ENCODE data around the gene FRG1. TPM values are rescaled to one million over a fixed set of nuclear protein-coding genes. Genes with fewer than 3 reads are reported as not detected.
"Not testable (repeated sequence)": the region's sequence is repeated elsewhere in the genome, so short reads cannot be mapped to it uniquely, and the experiment has no call there.

The FRG1 gene
- polyA plus RNA-seq, 1 donor from 2014 or later: 104 TPM

DNA sequence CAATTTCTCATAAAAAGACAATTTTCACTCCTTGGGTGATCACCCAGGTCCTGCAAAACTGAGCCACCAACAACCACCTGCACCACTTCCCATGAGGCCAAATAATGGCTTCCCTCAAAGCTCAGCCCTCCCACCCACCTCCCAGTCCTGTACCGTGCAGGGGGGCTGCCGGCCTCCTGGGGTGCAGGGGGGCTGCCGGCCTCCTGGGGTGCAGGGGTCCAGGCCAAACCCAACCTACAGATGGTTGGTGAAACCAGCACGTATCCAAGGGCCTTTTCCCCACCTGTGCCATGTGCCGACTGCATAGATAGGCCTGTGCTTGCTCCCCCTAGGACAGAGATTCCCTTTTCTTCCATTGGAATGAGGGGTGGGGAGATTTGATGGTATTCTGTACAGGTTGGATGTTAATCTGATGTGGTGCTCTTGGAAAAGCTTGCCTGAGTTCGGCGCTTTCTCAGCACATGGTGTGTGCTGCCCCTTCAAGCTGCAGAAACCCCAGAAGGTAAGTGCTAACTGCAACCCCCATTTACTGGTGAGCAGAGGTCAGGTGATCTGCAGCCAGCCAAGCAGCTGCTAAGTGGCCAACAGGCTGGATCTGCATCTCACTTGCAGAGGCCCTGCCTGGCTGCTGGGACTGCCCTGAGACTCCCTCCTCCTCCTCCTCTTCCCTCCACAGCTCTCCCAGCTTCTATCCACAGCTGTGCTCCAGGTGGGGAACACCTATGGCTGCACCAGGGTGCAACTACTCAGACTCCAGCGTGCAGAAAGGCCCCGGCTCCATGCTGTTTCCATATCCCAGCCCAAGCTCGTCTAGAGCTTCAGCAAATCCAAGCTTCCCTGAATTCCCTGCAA is 38.8 kb downstream of the FRG1 start:
- no peak overlapping the region for H3K4me2 ChIP-seq (ENCODE audit: low read length)
- H3K27me3 ChIP-seq (ENCODE audit: insufficient read depth, low read depth, low read length): no peaks in the 10 kb centered on the region
- no peak overlapping the region for H3K4me3 ChIP-seq (ENCODE audit: low read length)
- TF ChIP-seq REST (IDR thresholded peaks at IDR 0.05; ENCODE audit: borderline replicate concordance) (no peak), SMC3 (conservative IDR thresholded peaks at IDR 0.05; ENCODE audit: poor library complexity) (no peak), EP300 (conservative IDR thresholded peaks at IDR 0.05; ENCODE audit: poor library complexity, severe bottlenecking) (no peak), RAD21 (conservative IDR thresholded peaks at IDR 0.05) (no peak), MXI1 (conservative IDR thresholded peaks at IDR 0.05; ENCODE audit: poor library complexity, severe bottlenecking) (no peak), EZH2 (IDR thresholded peaks at IDR 0.05; ENCODE audit: borderline replicate concordance, insufficient read depth, low read length, poor library complexity, severe bottlenecking) (no peak), POLR2AphosphoS5 (IDR thresholded peaks at IDR 0.05) (no peak), TAF1 (IDR thresholded peaks at IDR 0.05; ENCODE audit: low read depth) (no peak)
- TF ChIP-seq, protein P1, sequence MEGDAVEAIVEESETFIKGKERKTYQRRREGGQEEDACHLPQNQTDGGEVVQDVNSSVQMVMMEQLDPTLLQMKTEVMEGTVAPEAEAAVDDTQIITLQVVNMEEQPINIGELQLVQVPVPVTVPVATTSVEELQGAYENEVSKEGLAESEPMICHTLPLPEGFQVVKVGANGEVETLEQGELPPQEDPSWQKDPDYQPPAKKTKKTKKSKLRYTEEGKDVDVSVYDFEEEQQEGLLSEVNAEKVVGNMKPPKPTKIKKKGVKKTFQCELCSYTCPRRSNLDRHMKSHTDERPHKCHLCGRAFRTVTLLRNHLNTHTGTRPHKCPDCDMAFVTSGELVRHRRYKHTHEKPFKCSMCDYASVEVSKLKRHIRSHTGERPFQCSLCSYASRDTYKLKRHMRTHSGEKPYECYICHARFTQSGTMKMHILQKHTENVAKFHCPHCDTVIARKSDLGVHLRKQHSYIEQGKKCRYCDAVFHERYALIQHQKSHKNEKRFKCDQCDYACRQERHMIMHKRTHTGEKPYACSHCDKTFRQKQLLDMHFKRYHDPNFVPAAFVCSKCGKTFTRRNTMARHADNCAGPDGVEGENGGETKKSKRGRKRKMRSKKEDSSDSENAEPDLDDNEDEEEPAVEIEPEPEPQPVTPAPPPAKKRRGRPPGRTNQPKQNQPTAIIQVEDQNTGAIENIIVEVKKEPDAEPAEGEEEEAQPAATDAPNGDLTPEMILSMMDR (IDR thresholded peaks at IDR 0.05; ENCODE audit: poor library complexity, severe bottlenecking): no peak
- no peak overlapping the region for H3K9ac ChIP-seq (ENCODE audit: low read length)
- no peak overlapping the region for H2AFZ ChIP-seq (ENCODE audit: low read depth, low read length)
- no peaks in the 10 kb centered on the region for H3K9me3 ChIP-seq (ENCODE audit: low read length)
- H3F3A ChIP-seq (ENCODE audit: insufficient read depth, low read length, poor library complexity, severe bottlenecking): no peaks in the 10 kb centered on the region
- H3K27ac ChIP-seq (ENCODE audit: low read length): no peak overlapping the region
- no peaks in the 10 kb centered on the region for H3K79me2 ChIP-seq (replicated peaks; ENCODE audit: insufficient read depth, low read length)
- no peaks in the 10 kb centered on the region for H3K36me3 ChIP-seq (ENCODE audit: insufficient read depth, low read length)
- H4K20me1 ChIP-seq (ENCODE audit: insufficient read depth): no peaks in the 10 kb centered on the region
- no peaks in the 10 kb centered on the region for H3K9me2 ChIP-seq (ENCODE audit: insufficient read depth, low read length)

GRCh38 chr4:189980292-189980691 is 39.6 kb downstream of the FRG1 start:
- H3F3A ChIP-seq (ENCODE audit: insufficient read depth, low read length, poor library complexity, severe bottlenecking); H2AFZ ChIP-seq (ENCODE audit: low read depth, low read length); H3K27me3 ChIP-seq (ENCODE audit: insufficient read depth, low read depth, low read length): not testable (repeated sequence)

More at GRCh38 chr4:189980292-189980691, 39.6 kb downstream of the FRG1 start:
- H3K9me2 ChIP-seq (ENCODE audit: insufficient read depth, low read length); H3K9me3 ChIP-seq (ENCODE audit: low read length); H3K4me3 ChIP-seq (ENCODE audit: low read length); H3K27ac ChIP-seq (ENCODE audit: low read length); H3K4me2 ChIP-seq (ENCODE audit: low read length); H4K20me1 ChIP-seq (ENCODE audit: insufficient read depth); H3K9ac ChIP-seq (ENCODE audit: low read length); H3K36me3 ChIP-seq (ENCODE audit: insufficient read depth, low read length); H3K79me2 ChIP-seq (replicated peaks; ENCODE audit: insufficient read depth, low read length): not testable (repeated sequence)

Measured in neural cell (in vitro differentiated cells).